HepG2 (cell line): Measurements from ENCODE around the gene IFI27L2. TPM values are rescaled to one million over a fixed set of nuclear protein-coding genes. Genes with fewer than 3 reads are reported as not detected.
A peak's percentile ranks its signal among the peaks of the same experiment; 100 is the strongest.

Experiments used
- ATAC-seq: fragments of 200-7000 bp; cut with Tn5 transposase; 3 replicates; pipeline ENCODE4 v1.9.1; 2020; ENCODE audit warnings: mild to moderate bottlenecking, moderate library complexity
- BruUV-seq: library from RNA; stranded (reverse); fragments of 400-500 nt; replicated peaks from 2 replicates; lab custom pipeline; 2021; lab: Mats Ljungman, UMichigan
- CTCF ChIA-PET: fragments of 300-600 bp; formaldehyde crosslinking; extraction: SDS; loops from one replicate; lab custom pipeline; 2021; ENCODE audit warnings: low total read pairs, inconsistent platforms, low intra/inter-chr PET ratio; lab: Yijun Ruan, JAX
- POLR2A ChIA-PET: fragments of 350-600 bp; sonication (Branson Sonifier 250); formaldehyde crosslinking; loops from one replicate; lab custom pipeline; 2020; ENCODE audit warnings: antibody characterized with exemption, inconsistent platforms; lab: Yijun Ruan, JAX
- DNase-seq: peaks from one replicate; pipeline ENCODE4 v3.0.0-alpha.2; 2015; ENCODE audit warnings: low spot score
- FAIRE-seq: peaks from 3 replicates; lab custom pipeline; 2011; peaks lifted over from hg19 to GRCh38; lab: Jason Lieb, UNC
- H2AFZ ChIP-seq: one replicate; pipeline ENCODE4 v1.6.1; 2011; ENCODE audit warnings: low read length, inconsistent platforms
- H3K27ac ChIP-seq: fragments of 300-600 bp; 3 replicates; pipeline ENCODE4 v1.8.0; 2011; ENCODE audit warnings: mixed run types, mild to moderate bottlenecking, mixed read lengths, low read length, inconsistent platforms; ENCODE audit not compliant: insufficient read depth; ENCODE audit errors: extremely low read length
- H3K27me3 ChIP-seq, 2 experiments: fragments of 200-600 bp in 1 of 2; 2 replicates in 1 of 2; 3 replicates in 1 of 2; pipeline versions ENCODE4 v1.6.0 to v1.8.0; 2011; ENCODE audit warnings: low read length in 2 of 2, mild to moderate bottlenecking in 2 of 2, moderate library complexity in 2 of 2, inconsistent platforms in 1 of 2; ENCODE audit not compliant: insufficient read depth in 2 of 2, control insufficient read depth in 1 of 2
- H3K36me3 ChIP-seq, 2 experiments: fragments of 200-600 bp in 1 of 2; replicated peaks in 1 of 2; 2 replicates in 1 of 2; 3 replicates in 1 of 2; pipeline versions ENCODE4 v1.5.1 to v1.8.0; 2011; ENCODE audit warnings: low read length in 2 of 2, inconsistent platforms in 1 of 2; ENCODE audit not compliant: insufficient read depth in 2 of 2, control insufficient read depth in 1 of 2
- H3K4me1 ChIP-seq: 2 replicates; pipeline ENCODE4 v1.5.1; 2012; ENCODE audit warnings: low read length, inconsistent platforms; ENCODE audit not compliant: insufficient read depth
- H3K4me2 ChIP-seq: 2 replicates; pipeline ENCODE4 v1.6.0; 2011; ENCODE audit warnings: low read depth, low read length, inconsistent platforms
- H3K4me3 ChIP-seq, 3 experiments: fragments of 200-600 bp in 1 of 3; sonication (generic), shearing (Covaris generic) in 1 of 3; replicated peaks in 1 of 3; 2 replicates each; pipeline ENCODE4 v1.5.1; 2011 to 2016; ENCODE audit warnings: low read length in 3 of 3, inconsistent platforms in 2 of 3, low read depth in 2 of 3, mild to moderate bottlenecking in 2 of 3, control low read depth in 1 of 3, mixed read lengths in 1 of 3; ENCODE audit not compliant: insufficient read depth in 1 of 3
- H3K79me2 ChIP-seq: one replicate; pipeline ENCODE4 v1.6.1; 2011; ENCODE audit warnings: low read length, inconsistent platforms; ENCODE audit not compliant: insufficient read depth
- H3K9ac ChIP-seq: 2 replicates; pipeline ENCODE4 v1.6.0; 2011; ENCODE audit warnings: mild to moderate bottlenecking, low read depth, low read length, inconsistent platforms; ENCODE audit not compliant: insufficient read depth
- H3K9me3 ChIP-seq: 2 replicates; pipeline ENCODE4 v1.5.1; 2012; ENCODE audit warnings: mild to moderate bottlenecking, low read length
- H4K20me1 ChIP-seq: 2 replicates; pipeline ENCODE4 v1.6.0; 2011; ENCODE audit warnings: inconsistent platforms, mild to moderate bottlenecking, low read length, moderate library complexity; ENCODE audit not compliant: insufficient read depth
- ATM ChIP-seq: fragments of 450-650 bp; IDR thresholded peaks from 2 replicates; pipeline ENCODE4 v1.7.1; 2017; ENCODE audit warnings: mild to moderate bottlenecking, borderline replicate concordance
- CBX2 ChIP-seq, 2 experiments: fragments of 200-600 bp in 1 of 2; sonication (generic); formaldehyde crosslinking in 1 of 2; IDR thresholded peaks; 2 replicates each; pipeline versions ENCODE4 v1.7.0 to v1.8.1; 2018 to 2022; ENCODE audit warnings: low read depth in 2 of 2, low read length in 1 of 2, mild to moderate bottlenecking in 1 of 2, missing genetic modification reagents in 1 of 2
- EZH2 ChIP-seq: conservative IDR thresholded peaks from 2 replicates; pipeline ENCODE4 v1.6.1; 2012; ENCODE audit warnings: mild to moderate bottlenecking, low read depth, low read length, moderate library complexity
- JUN ChIP-seq: sonication (generic); formaldehyde crosslinking; IDR thresholded peaks from 2 replicates; pipeline ENCODE4 v1.4.0; 2020; ENCODE audit warnings: mild to moderate bottlenecking, missing genetic modification reagents
- KDM4B ChIP-seq: sonication (generic); formaldehyde crosslinking; IDR thresholded peaks from 2 replicates; pipeline ENCODE4 v1.4.0; 2020; ENCODE audit warnings: missing genetic modification reagents
- MAFK ChIP-seq, 2 experiments: IDR thresholded peaks in 1 of 2; conservative IDR thresholded peaks in 1 of 2; 2 replicates each; pipeline ENCODE4 v1.6.1; 2011; ENCODE audit warnings: improper control_type of control experiment in 2 of 2, low read length in 2 of 2
- PAWR ChIP-seq: sonication (generic); formaldehyde crosslinking; IDR thresholded peaks from 2 replicates; pipeline ENCODE4 v1.4.0; 2020; ENCODE audit warnings: missing genetic modification reagents, mild to moderate bottlenecking, borderline replicate concordance
- SPEN ChIP-seq: sonication (generic); formaldehyde crosslinking; IDR thresholded peaks from 2 replicates; pipeline ENCODE4 v1.5.1; 2020; ENCODE audit warnings: low read depth, mild to moderate bottlenecking, missing genetic modification reagents
- TCF7 ChIP-seq: sonication (generic); IDR thresholded peaks from 2 replicates; pipeline ENCODE4 v1.6.1; 2016; ENCODE audit warnings: antibody characterized with exemption, low read depth
- YEATS2 ChIP-seq: sonication (generic); formaldehyde crosslinking; IDR thresholded peaks from 2 replicates; pipeline ENCODE4 v1.4.0; 2020; ENCODE audit warnings: missing genetic modification reagents, borderline replicate concordance
- ZBTB25 ChIP-seq: IDR thresholded peaks from 2 replicates; pipeline ENCODE4 v1.6.1; 2018; ENCODE audit warnings: missing genetic modification reagents
- ZMYM4 ChIP-seq: sonication (generic); formaldehyde crosslinking; IDR thresholded peaks from 2 replicates; pipeline ENCODE4 v1.8.1; 2023; ENCODE audit warnings: mild to moderate bottlenecking, missing genetic modification reagents
- ZNF513 ChIP-seq: sonication (generic); formaldehyde crosslinking; conservative IDR thresholded peaks from 2 replicates; pipeline ENCODE4 v1.5.0; 2020; ENCODE audit warnings: missing genetic modification reagents
- ZNF609 ChIP-seq: sonication (generic); formaldehyde crosslinking; IDR thresholded peaks from 2 replicates; pipeline ENCODE4 v1.4.0; 2020; ENCODE audit warnings: mild to moderate bottlenecking, missing genetic modification reagents, borderline replicate concordance
- ZNF841 ChIP-seq: sonication (generic); formaldehyde crosslinking; IDR thresholded peaks from 2 replicates; pipeline ENCODE4 v1.8.1; 2023; ENCODE audit warnings: missing genetic modification reagents, borderline replicate concordance
- ZZZ3 ChIP-seq: sonication (generic); formaldehyde crosslinking; IDR thresholded peaks from 2 replicates; pipeline ENCODE4 v1.4.0; 2020; ENCODE audit warnings: missing genetic modification reagents, mild to moderate bottlenecking, borderline replicate concordance
- WGBS: methylation state at CpG from one replicate; pipeline ENCODE4 v1.1.6; 2017; ENCODE audit warnings: low lambda C conversion rate; 5-methylcytosine and 5-hydroxymethylcytosine counted together
- in situ Hi-C: cut with HindIII; loops from 2 replicates; pipeline ENCODE4 v1.10.0; 2017; ENCODE audit warnings: low pct_unique_long_range_greater_than_20kb; ENCODE audit not compliant: extremely low pct_ligation_motif_present
- intact Hi-C: fragments of 100-400 bp; cut with micrococcal nuclease; formaldehyde crosslinking; loops from one replicate; pipeline ENCODE4 v1.10.0; 2022; ENCODE audit not compliant: unreplicated experiment
- polyA plus RNA-seq, 8 experiments: library from polyadenylated mRNA; depleted of rRNA in 3 of 8; stranded (reverse) in 7 of 8; unstranded in 1 of 8; fragments of >200 nt; fragmentation: Illumina TruSeq in 4 of 8; extraction: Trizol in 4 of 8; gene quantifications; 2 replicates each; pipeline versions ENCODE4 v1.2.1 to v1.2.3, GENCODE V29; 2011 to 2016; ENCODE audit warnings: low read depth in 4 of 8, missing spikeins in 1 of 8, mixed read lengths in 1 of 8; ENCODE audit not compliant: insufficient read depth in 1 of 8
- total RNA-seq, 5 experiments: library from RNA; depleted of rRNA; stranded (reverse); fragments of >200 nt; fragmentation: Illumina TruSeq; extraction: Trizol; gene quantifications; 2 replicates each; pipeline ENCODE4 v1.2.3, GENCODE V29; 2016; ENCODE audit warnings: low read depth in 1 of 5

The IFI27L2 gene
- total and polyA plus RNA-seq, 2 of the 13 experiments (the other 11 are each of a cell fraction or from before 2014, with no cell fraction given) = 4.3 to 4.8 TPM

- TF ChIP-seq ZNF609 (CRISPR knock-in tag) (no peak), SPEN (CRISPR knock-in tag) (0 out of 2 replicates have a peak, but pooled peaks have one; percentile 1), JUN (CRISPR knock-in tag) (no peak), PAWR (no peak), ZZZ3 (no peak), TCF7 (no peak)
Measured at GRCh38 chr14:94173471-94173884, 44.1 kb upstream of the IFI27L2 start (continued).

- H3K4me2 ChIP-seq = peak overlapping the region; percentile 82
- ChIA-PET POLR2A (interaction anchor here (3.8 kb wide), 1 partner anchor 120 kb away, joined by 37 read pairs; the partner anchor contains the start of gene SERPINA10), CTCF (no interaction called here)
- 86% methylated on average over 5 of the region's 5 CpGs for WGBS
- FAIRE-seq (no peak), ATAC-seq (no peak), DNase-seq (no peak)
- H3K4me3 ChIP-seq = peak overlapping the region in 1 of 3 experiments; percentile 84; a peak in 2 of 6 replicates
- no TSS peak for BruUV-seq
- H3K27ac ChIP-seq = no peak overlapping the region
- H3K27me3 ChIP-seq = peaks cover 0 to 12% of the 10 kb centered on the region in 2 experiments; a peak in 3 of 5 replicates
- in situ Hi-C loops (no loop called here), intact Hi-C loops (no loop called here)
- H3K36me3 ChIP-seq = no peaks in the 10 kb centered on the region
- no peaks in the 10 kb centered on the region for H4K20me1 ChIP-seq
- no peaks in the 10 kb centered on the region for H3K9me3 ChIP-seq
- H3K9ac ChIP-seq = no peak overlapping the region
- H3K79me2 ChIP-seq = peaks cover 8% of the 10 kb centered on the region
- no peak overlapping the region for H2AFZ ChIP-seq
- peaks cover 30% of the 10 kb centered on the region for H3K4me1 ChIP-seq
- TF ChIP-seq ATM (no peak), ZNF513 (CRISPR knock-in tag) (no peak), ZBTB25 (CRISPR knock-in tag) (no peak), YEATS2 (CRISPR knock-in tag) (no peak), ZMYM4 (CRISPR knock-in tag) (no peak), CBX2 (IDR thresholded peaks at IDR 0.05; ENCODE audit: low read depth, low read length) (peak; percentile 76), CBX2 (CRISPR knock-in tag; IDR thresholded peaks at IDR 0.05; ENCODE audit: low read depth) (no peak), MAFK (conservative IDR thresholded peaks at IDR 0.05 in 1 of 2, IDR thresholded peaks at IDR 0.05 in 1 of 2; ENCODE audit: low read length in 2 of 2) (peak in 1 of 2 experiments; percentile 36; a peak in 1 of 4 replicates), KDM4B (CRISPR knock-in tag) (no peak), ZNF841 (CRISPR knock-in tag) (no peak), EZH2 (no peak)
Measured at GRCh38 chr14:94172545-94172944, 43.1 kb upstream of the IFI27L2 start.
